Caco-2 (cell line): ENCODE measurements around the gene ZNF358. TPM values are rescaled to one million over a fixed set of nuclear protein-coding genes. Genes with fewer than 3 reads are reported as not detected.

Source experiments
- BruUV-seq: library from RNA; stranded (reverse); fragments of 400-500 nt; replicated peaks from 2 replicates; lab custom pipeline; 2021; lab: Mats Ljungman, UMichigan
- CTCF ChIA-PET: fragments of 300-600 bp; sonication (Branson Sonifier 250); formaldehyde crosslinking; loops from one replicate; lab custom pipeline; 2022; ENCODE audit warnings: antibody characterized with exemption; lab: Charles Lee
- POLR2A ChIA-PET: fragments of 300-600 bp; sonication (Branson Sonifier 250); formaldehyde crosslinking; loops from one replicate; lab custom pipeline; 2022; ENCODE audit warnings: antibody characterized with exemption; lab: Charles Lee
- DNase-seq, 2 experiments: peaks; one replicate each; pipeline versions ENCODE4 v3.0.0 to v3.0.0-alpha.2; 2020 to 2022
- H3K27me3 ChIP-seq: replicated peaks from 2 replicates; pipeline ENCODE4 v1.6.0; 2011; ENCODE audit warnings: low read length; ENCODE audit not compliant: control insufficient read depth, insufficient read depth
- H3K36me3 ChIP-seq: 2 replicates; pipeline ENCODE4 v1.5.1; 2011; ENCODE audit warnings: low read length; ENCODE audit not compliant: control insufficient read depth, insufficient read depth
- H3K4me1 ChIP-seq: fragments of 250-450 bp; sonication (Bioruptor Pico); 2 replicates; pipeline ENCODE4 v1.5.1; 2020; ENCODE audit warnings: mild to moderate bottlenecking
- H3K4me3 ChIP-seq: 2 replicates; pipeline ENCODE4 v1.5.1; 2011; ENCODE audit warnings: low read depth, mild to moderate bottlenecking, control low read depth, low read length
- H3K9me3 ChIP-seq: fragments of 250-450 bp; sonication (Bioruptor Pico); 2 replicates; pipeline ENCODE4 v1.5.1; 2020; ENCODE audit warnings: mild to moderate bottlenecking, moderate library complexity
- H3K27ac Mint-ChIP-seq: one replicate; pipeline ENCODE4 v1.8.0; 2022; ENCODE audit warnings: mixed read lengths; ENCODE audit not compliant: unreplicated experiment
- H3K27me3 Mint-ChIP-seq: one replicate; pipeline ENCODE4 v1.8.0; 2022; ENCODE audit warnings: mixed read lengths; ENCODE audit not compliant: insufficient read depth, unreplicated experiment
- H3K36me3 Mint-ChIP-seq: one replicate; pipeline ENCODE4 v1.8.0; 2022; ENCODE audit warnings: mild to moderate bottlenecking, mixed read lengths; ENCODE audit not compliant: insufficient read depth, unreplicated experiment
- H3K4me1 Mint-ChIP-seq: one replicate; pipeline ENCODE4 v1.8.0; 2022; ENCODE audit warnings: low read depth, mixed read lengths; ENCODE audit not compliant: unreplicated experiment
- H3K4me3 Mint-ChIP-seq: one replicate; pipeline ENCODE4 v1.8.0; 2022; ENCODE audit warnings: mild to moderate bottlenecking, moderate library complexity, mixed read lengths; ENCODE audit not compliant: unreplicated experiment
- H3K9me3 Mint-ChIP-seq: one replicate; pipeline ENCODE4 v1.8.0; 2022; ENCODE audit warnings: mixed read lengths; ENCODE audit not compliant: unreplicated experiment
- CTCF ChIP-seq, 2 experiments: fragments of 200-600 bp in 1 of 2; IDR thresholded peaks; 1 replicate in 1 of 2; 2 replicates in 1 of 2; pipeline versions ENCODE4 v1.5.1 to v1.8.0; 2011 to 2022; ENCODE audit warnings: antibody characterized with exemption in 1 of 2, control low read depth in 1 of 2, inconsistent platforms in 1 of 2, low read depth in 1 of 2, low read length in 1 of 2, mild to moderate bottlenecking in 1 of 2, moderate library complexity in 1 of 2; ENCODE audit not compliant: insufficient read depth in 1 of 2, severe bottlenecking in 1 of 2, unreplicated experiment in 1 of 2
- intact Hi-C: fragments of 100-400 bp; cut with micrococcal nuclease; formaldehyde crosslinking; loops from one replicate; pipeline ENCODE4 v1.10.0; 2022; ENCODE audit not compliant: unreplicated experiment
- total RNA-seq: library from RNA; stranded (reverse); gene quantifications from 2 replicates; pipeline ENCODE4 v1.2.3, GENCODE V29; 2022

Gene ZNF358
- total RNA-seq, 1 experiment from 2014 or later = 29.4 TPM

GRCh38 chr19:7533281-7533885 is 17.5 kb downstream of the ZNF358 start:
- no peaks in the 10 kb centered on the region for H3K27me3 ChIP-seq
- BruUV-seq = no TSS peak
- peak overlapping the region; percentile 97 for H3K4me3 Mint-ChIP-seq
- intact Hi-C loops = no loop called here
- H3K36me3 Mint-ChIP-seq = peaks cover 25% of the 10 kb centered on the region
- ChIA-PET POLR2A (no interaction called here), CTCF (no interaction called here)
- peak overlapping the region; percentile 69 for H3K4me3 ChIP-seq
- peaks cover 9% of the 10 kb centered on the region for H3K4me1 ChIP-seq
- no peaks in the 10 kb centered on the region for H3K9me3 ChIP-seq
- H3K27ac Mint-ChIP-seq = peak overlapping the region; percentile 89
- no peaks in the 10 kb centered on the region for H3K4me1 Mint-ChIP-seq
- no peak for TF ChIP-seq CTCF (IDR thresholded peaks at IDR 0.05; ENCODE audit: insufficient read depth in 1 of 2, low read depth in 1 of 2, low read length in 1 of 2, severe bottlenecking in 1 of 2, unreplicated experiment in 1 of 2)
- H3K36me3 ChIP-seq = no peaks in the 10 kb centered on the region; the same call in 1 of the 2 replicates
- H3K9me3 Mint-ChIP-seq = no peaks in the 10 kb centered on the region
- H3K27me3 Mint-ChIP-seq = no peaks in the 10 kb centered on the region
- DNase-seq = no peak

- peak overlapping the region; percentile 89 for H3K27ac Mint-ChIP-seq
- TF ChIP-seq CTCF (IDR thresholded peaks at IDR 0.05; ENCODE audit: insufficient read depth in 1 of 2, low read depth in 1 of 2, low read length in 1 of 2, severe bottlenecking in 1 of 2, unreplicated experiment in 1 of 2) = no peak
- CTCF ChIA-PET = no interaction called here
- POLR2A ChIA-PET = interaction anchor here (1.6 kb wide), 1 partner anchor 12 kb away, joined by 4 read pairs; the partner anchor contains the start of gene MCOLN1
- no peaks in the 10 kb centered on the region for H3K9me3 ChIP-seq
- H3K9me3 Mint-ChIP-seq = no peaks in the 10 kb centered on the region
- H3K36me3 ChIP-seq = no peaks in the 10 kb centered on the region; the same call in 1 of the 2 replicates
- H3K4me3 ChIP-seq = peak overlapping the region; percentile 69
- peaks cover 9% of the 10 kb centered on the region for H3K4me1 ChIP-seq
- no peaks in the 10 kb centered on the region for H3K4me1 Mint-ChIP-seq
- TSS peak; percentile 64 for BruUV-seq
- H3K27me3 ChIP-seq = no peaks in the 10 kb centered on the region
- peak overlapping the region; percentile 97 for H3K4me3 Mint-ChIP-seq
- H3K27me3 Mint-ChIP-seq = no peaks in the 10 kb centered on the region
- DNase-seq = peak; percentile 76 to 79
- intact Hi-C loops = loop anchor here (2.0 kb wide), 1 partner anchor 147 kb away; no protein-coding TSS in a partner anchor
- peaks cover 25% of the 10 kb centered on the region for H3K36me3 Mint-ChIP-seq
Observed at GRCh38 chr19:7533925-7534480, 18.1 kb downstream of the ZNF358 start.

GRCh38 chr19:7534531-7535046 is 18.7 kb downstream of the ZNF358 start:
- POLR2A ChIA-PET = interaction anchor here (1.6 kb wide), 1 partner anchor 12 kb away, joined by 4 read pairs; the partner anchor contains the start of gene MCOLN1
- CTCF ChIA-PET = no interaction called here
- no peaks in the 10 kb centered on the region for H3K27me3 Mint-ChIP-seq
- Histone ChIP-seq H3K4me3 (peak overlapping the region; percentile 69), H3K36me3 (no peaks in the 10 kb centered on the region; the same call in 1 of the 2 replicates), H3K9me3 (no peaks in the 10 kb centered on the region), H3K27me3 (no peaks in the 10 kb centered on the region), H3K4me1 (peaks cover 9% of the 10 kb centered on the region)
- no peaks in the 10 kb centered on the region for H3K4me1 Mint-ChIP-seq
- peak in 1 of 2 experiments; percentile 18 for TF ChIP-seq CTCF (IDR thresholded peaks at IDR 0.05; ENCODE audit: insufficient read depth in 1 of 2, low read depth in 1 of 2, low read length in 1 of 2, severe bottlenecking in 1 of 2, unreplicated experiment in 1 of 2)
- intact Hi-C loops = loop anchor here (1.0 to 2.0 kb wide), 2 partner anchors 45 to 148 kb away; partner anchors contain the start of gene PEX11G
- peak overlapping the region; percentile 97 for H3K4me3 Mint-ChIP-seq
- H3K27ac Mint-ChIP-seq = peak overlapping the region; percentile 89
- BruUV-seq = TSS peak; percentile 39
- H3K9me3 Mint-ChIP-seq = no peaks in the 10 kb centered on the region
- H3K36me3 Mint-ChIP-seq = peaks cover 25% of the 10 kb centered on the region
- DNase-seq = peak; percentile 65 to 77
